PFSK-1 (cell line): ENCODE data around the gene ADAR.

Source experiments
- POLR2AphosphoS5 ChIP-seq: IDR thresholded peaks from 2 replicates; pipeline ENCODE4 v1.6.1; 2012; ENCODE audit warnings: low read depth, mild to moderate bottlenecking, control low read depth, low read length, moderate library complexity
- REST ChIP-seq, 2 experiments: IDR thresholded peaks; 2 replicates each; pipeline versions ENCODE4 v1.6.1 to v1.8.0; 2011 to 2012; ENCODE audit warnings: low read depth in 2 of 2, low read length in 2 of 2, control low read depth in 1 of 2, inconsistent platforms in 1 of 2, mild to moderate bottlenecking in 1 of 2, moderate library complexity in 1 of 2; ENCODE audit not compliant: insufficient read depth in 1 of 2
- SIN3A ChIP-seq: IDR thresholded peaks from 2 replicates; pipeline ENCODE4 v1.6.1; 2012; ENCODE audit warnings: mild to moderate bottlenecking, low read length, moderate library complexity, borderline replicate concordance; ENCODE audit not compliant: insufficient read depth
- TAF1 ChIP-seq: IDR thresholded peaks from 2 replicates; pipeline ENCODE4 v1.6.1; 2012; ENCODE audit warnings: low read length, control low read depth, borderline replicate concordance; ENCODE audit not compliant: insufficient read depth

- TF ChIP-seq POLR2AphosphoS5 (no peak), TAF1 (no peak), REST (IDR thresholded peaks at IDR 0.05; ENCODE audit: insufficient read depth in 1 of 2, low read depth in 2 of 2, low read length in 2 of 2) (no peak), SIN3A (no peak)
Measured at GRCh38 chr1:154565876-154566275, 42.1 kb downstream of the ADAR start.
